Osteocyte (in vitro differentiated cells): Measurements from ENCODE around the gene MYO10. TPM values are rescaled to one million over a fixed set of nuclear protein-coding genes. Genes with fewer than 3 reads are reported as not detected.
"Not testable (repeated sequence)": the region's sequence is repeated elsewhere in the genome, so short reads cannot be mapped to it uniquely, and the experiment has no call there.

Experiments used
- DNase-seq: peaks from one replicate; pipeline ENCODE4 v3.0.0; 2021; ENCODE audit warnings: mixed read lengths; ENCODE audit not compliant: unreplicated experiment; ENCODE audit errors: extremely low spot score
- H3K27ac Mint-ChIP-seq: one replicate; pipeline ENCODE4 v1.8.0; 2021; ENCODE audit warnings: mild to moderate bottlenecking, mixed read lengths; ENCODE audit not compliant: unreplicated experiment
- H3K27me3 Mint-ChIP-seq: one replicate; pipeline ENCODE4 v1.8.0; 2021; ENCODE audit warnings: mixed read lengths; ENCODE audit not compliant: unreplicated experiment
- H3K36me3 Mint-ChIP-seq: one replicate; pipeline ENCODE4 v1.8.0; 2021; ENCODE audit warnings: mixed read lengths; ENCODE audit not compliant: unreplicated experiment
- H3K4me1 Mint-ChIP-seq: one replicate; pipeline ENCODE4 v1.8.0; 2021; ENCODE audit warnings: mixed read lengths; ENCODE audit not compliant: unreplicated experiment
- H3K4me3 Mint-ChIP-seq: one replicate; pipeline ENCODE4 v1.8.0; 2021; ENCODE audit warnings: mild to moderate bottlenecking, moderate library complexity, mixed read lengths; ENCODE audit not compliant: unreplicated experiment
- H3K9me3 Mint-ChIP-seq: one replicate; pipeline ENCODE4 v1.8.0; 2021; ENCODE audit warnings: mixed read lengths; ENCODE audit not compliant: unreplicated experiment
- total RNA-seq: library from RNA; stranded (reverse); gene quantifications from 2 replicates; pipeline ENCODE4 v1.2.1, GENCODE V29; 2021
- TF ChIP-seq, protein P1 (sequence below): fragments of 200-600 bp; sonication (generic); IDR thresholded peaks from 2 replicates; pipeline ENCODE4 v1.5.0; 2021; ENCODE audit warnings: antibody characterized with exemption, mild to moderate bottlenecking, moderate library complexity

The MYO10 gene
- total RNA-seq, 1 donor from 2014 or later: 87.8 TPM

DNA sequence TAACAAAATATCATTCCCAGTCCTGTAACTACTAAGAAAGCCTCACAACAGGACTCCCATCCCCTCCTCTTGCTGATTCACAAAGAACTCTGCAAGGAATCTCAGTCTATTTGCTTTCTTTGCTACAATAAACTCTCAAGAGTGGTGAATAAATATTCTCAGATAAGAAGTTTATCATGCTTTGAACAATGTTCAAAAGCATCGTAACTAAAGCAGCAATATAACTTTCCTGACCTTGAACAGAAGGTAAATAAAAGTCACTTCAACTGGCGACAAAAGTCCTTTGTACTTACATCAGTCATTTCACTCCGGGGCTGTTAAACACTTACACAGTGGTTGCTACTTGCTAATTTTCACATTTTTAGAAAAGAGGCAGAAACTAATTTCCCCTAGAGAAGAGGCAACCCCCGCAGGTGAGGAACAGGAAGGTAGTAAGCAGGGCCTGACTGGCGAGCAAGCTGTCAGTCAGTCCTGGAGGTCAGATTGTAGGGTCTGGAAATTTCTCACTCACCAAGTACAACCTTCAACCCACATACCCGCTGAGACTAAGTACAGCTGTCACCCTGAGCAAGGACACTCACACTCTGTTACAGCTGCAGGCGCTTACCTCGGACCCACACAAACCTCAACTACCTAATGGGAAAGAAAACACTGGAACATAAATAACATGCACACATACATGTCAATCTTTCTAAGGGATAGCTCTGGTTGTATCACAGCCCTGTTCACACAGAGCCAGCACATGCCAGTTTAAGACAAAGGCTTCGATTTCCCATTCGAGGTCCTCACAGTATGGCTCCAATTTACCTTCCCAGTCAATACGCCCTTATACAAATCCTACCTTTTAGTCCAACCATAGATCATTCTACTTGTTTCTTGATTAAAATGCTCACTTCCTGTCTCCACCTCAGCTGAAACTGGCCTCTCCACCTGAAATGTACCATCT is 214.7 kb downstream of the MYO10 start:
- Mint-ChIP-seq H3K4me3 (no peak overlapping the region), H3K27me3 (no peaks in the 10 kb centered on the region), H3K36me3 (peaks cover 19% of the 10 kb centered on the region), H3K4me1 (no peaks in the 10 kb centered on the region), H3K27ac (no peak overlapping the region), H3K9me3 (peaks cover 9% of the 10 kb centered on the region)
- TF ChIP-seq, protein P1, sequence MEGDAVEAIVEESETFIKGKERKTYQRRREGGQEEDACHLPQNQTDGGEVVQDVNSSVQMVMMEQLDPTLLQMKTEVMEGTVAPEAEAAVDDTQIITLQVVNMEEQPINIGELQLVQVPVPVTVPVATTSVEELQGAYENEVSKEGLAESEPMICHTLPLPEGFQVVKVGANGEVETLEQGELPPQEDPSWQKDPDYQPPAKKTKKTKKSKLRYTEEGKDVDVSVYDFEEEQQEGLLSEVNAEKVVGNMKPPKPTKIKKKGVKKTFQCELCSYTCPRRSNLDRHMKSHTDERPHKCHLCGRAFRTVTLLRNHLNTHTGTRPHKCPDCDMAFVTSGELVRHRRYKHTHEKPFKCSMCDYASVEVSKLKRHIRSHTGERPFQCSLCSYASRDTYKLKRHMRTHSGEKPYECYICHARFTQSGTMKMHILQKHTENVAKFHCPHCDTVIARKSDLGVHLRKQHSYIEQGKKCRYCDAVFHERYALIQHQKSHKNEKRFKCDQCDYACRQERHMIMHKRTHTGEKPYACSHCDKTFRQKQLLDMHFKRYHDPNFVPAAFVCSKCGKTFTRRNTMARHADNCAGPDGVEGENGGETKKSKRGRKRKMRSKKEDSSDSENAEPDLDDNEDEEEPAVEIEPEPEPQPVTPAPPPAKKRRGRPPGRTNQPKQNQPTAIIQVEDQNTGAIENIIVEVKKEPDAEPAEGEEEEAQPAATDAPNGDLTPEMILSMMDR: no peak
- DNase-seq: no peak

DNA sequence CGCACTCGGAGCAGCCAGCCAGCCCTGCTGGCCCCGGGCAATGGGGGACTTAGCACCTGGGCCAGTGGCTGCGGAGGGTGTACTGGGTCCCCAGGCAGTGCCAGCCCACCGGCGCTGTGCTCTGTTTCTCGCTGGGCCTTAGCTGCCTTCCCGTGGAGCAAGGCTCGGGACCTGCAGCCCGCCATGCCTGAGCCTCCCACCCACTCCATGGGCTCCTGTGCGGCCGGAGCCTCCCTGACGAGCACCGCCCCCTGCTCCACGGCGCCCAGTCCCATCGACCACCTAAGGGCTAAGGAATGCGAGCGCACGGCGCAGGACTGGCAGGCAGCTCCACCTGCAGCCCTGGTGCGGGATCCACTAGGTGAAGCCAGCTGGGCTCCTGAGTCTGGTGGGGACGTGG is 218.1 kb downstream of the MYO10 start:
- H3K4me3 Mint-ChIP-seq: not testable (repeated sequence)

DNA sequence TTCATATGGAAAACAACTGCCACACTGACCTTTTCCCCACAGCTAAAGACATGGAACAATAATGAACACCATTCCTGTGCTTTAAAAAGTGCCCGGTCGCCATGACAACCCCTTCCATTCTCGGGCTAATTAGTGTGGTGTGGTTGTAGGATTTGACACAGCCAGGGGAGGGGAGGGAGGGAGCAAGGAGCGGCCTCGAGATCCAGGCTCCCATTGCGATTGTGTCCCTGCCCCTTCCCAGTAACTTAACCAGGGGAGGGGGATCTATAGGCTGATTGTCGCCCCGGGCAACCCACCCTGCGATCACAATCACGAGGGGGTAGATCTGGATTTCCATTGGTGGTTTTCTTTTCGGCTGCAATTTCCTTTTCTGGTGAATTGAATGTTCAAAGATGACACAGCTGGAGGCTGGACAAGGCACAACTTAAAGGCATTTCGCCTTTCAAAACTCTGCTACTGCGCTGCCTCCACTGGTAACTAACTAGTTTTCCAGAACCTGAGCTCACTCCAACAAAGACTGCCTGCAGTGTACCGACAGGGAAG is 222.6 kb downstream of the MYO10 start:
- Mint-ChIP-seq H3K9me3 (no peaks in the 10 kb centered on the region), H3K4me1 (peaks cover 24% of the 10 kb centered on the region), H3K27me3 (no peaks in the 10 kb centered on the region), H3K27ac (peak overlapping the region; percentile 73), H3K36me3 (peaks cover 34% of the 10 kb centered on the region), H3K4me3 (peak overlapping the region; percentile 58)
- TF ChIP-seq, protein P1: no peak
- DNase-seq: no peak

More for the DNA sequence above, 218.1 kb downstream of the MYO10 start:
- not testable (repeated sequence) for H3K27me3 Mint-ChIP-seq, DNase-seq, H3K27ac Mint-ChIP-seq, H3K9me3 Mint-ChIP-seq
- Mint-ChIP-seq H3K4me1 (peaks cover 13% of the 10 kb centered on the region), H3K36me3 (peaks cover 15% of the 10 kb centered on the region)

DNA sequence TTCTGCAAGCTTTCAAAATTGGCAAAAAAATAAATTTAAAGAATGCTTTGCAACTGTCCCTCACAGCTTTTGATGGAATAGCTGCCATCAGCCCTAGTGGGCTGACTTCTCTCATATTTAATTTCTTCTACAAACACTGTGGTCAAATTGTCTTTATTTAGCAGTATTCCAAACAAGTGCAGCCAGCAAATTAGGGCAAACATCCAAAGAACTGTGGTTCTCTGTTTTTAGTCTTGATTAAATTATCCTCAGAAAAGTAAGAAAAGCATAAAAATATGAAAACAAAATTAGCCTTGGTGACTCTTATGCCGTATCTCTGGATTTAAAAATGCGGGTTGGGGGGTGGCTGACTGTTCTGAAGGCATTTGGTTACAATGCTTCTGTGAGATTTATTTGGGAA is 223.5 kb downstream of the MYO10 start:
- H3K36me3 Mint-ChIP-seq: peaks cover 41% of the 10 kb centered on the region
- no peaks in the 10 kb centered on the region for H3K27me3 Mint-ChIP-seq
- TF ChIP-seq, protein P1: no peak
- no peaks in the 10 kb centered on the region for H3K9me3 Mint-ChIP-seq
- no peak for DNase-seq
- H3K4me3 Mint-ChIP-seq: no peak overlapping the region
- H3K27ac Mint-ChIP-seq: peak overlapping the region; percentile 73
- peaks cover 24% of the 10 kb centered on the region for H3K4me1 Mint-ChIP-seq

DNA sequence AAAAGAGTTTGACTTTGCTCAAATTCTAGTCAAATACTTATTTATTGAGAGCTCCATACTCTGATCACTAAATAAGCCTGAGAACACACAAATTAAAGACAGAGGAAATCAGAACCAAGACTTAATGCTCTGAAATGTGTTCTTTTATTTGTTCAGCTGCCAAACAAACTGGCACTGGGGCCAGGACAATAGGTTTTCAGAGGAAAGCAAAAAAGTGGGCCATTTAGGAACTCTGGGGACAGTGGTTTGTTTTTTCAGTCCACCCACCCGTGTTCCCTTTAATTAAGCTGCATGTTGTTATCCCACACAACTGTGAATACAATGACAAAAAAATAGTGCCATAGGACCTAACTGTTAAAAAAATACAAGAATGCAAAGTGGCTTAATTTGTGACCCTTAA is 223.9 kb downstream of the MYO10 start:
- Mint-ChIP-seq H3K27ac (no peak overlapping the region), H3K4me3 (no peak overlapping the region), H3K27me3 (no peaks in the 10 kb centered on the region), H3K4me1 (peaks cover 24% of the 10 kb centered on the region), H3K9me3 (no peaks in the 10 kb centered on the region), H3K36me3 (peaks cover 46% of the 10 kb centered on the region)
- TF ChIP-seq, protein P1: no peak
- no peak for DNase-seq
